K562 (cell line): ENCODE results near the gene SSU72. TPM values are rescaled to one million over a fixed set of nuclear protein-coding genes. Genes with fewer than 3 reads are reported as not detected.
A peak's percentile ranks its signal among the peaks of the same experiment; 100 is the strongest.

Experiments used
- AFF1 ChIP-seq, 2 experiments: fragments of 450-650 bp; IDR thresholded peaks; 2 replicates each; pipeline ENCODE4 v1.6.1; 2018; ENCODE audit warnings: mild to moderate bottlenecking in 2 of 2, low read depth in 1 of 2; ENCODE audit not compliant: partially characterized antibody in 2 of 2
- BCLAF1 ChIP-seq, 2 experiments: fragments of 450-650 bp in 1 of 2; IDR thresholded peaks; 2 replicates each; pipeline ENCODE4 v1.6.1; 2011 to 2017; ENCODE audit warnings: low read depth in 2 of 2, antibody characterized with exemption in 1 of 2, borderline replicate concordance in 1 of 2, low read length in 1 of 2, mild to moderate bottlenecking in 1 of 2, mixed read lengths in 1 of 2; ENCODE audit not compliant: control insufficient read depth in 1 of 2
- CTCF ChIP-seq, 3 experiments: IDR thresholded peaks in 2 of 3; conservative IDR thresholded peaks in 1 of 3; 2 replicates each; pipeline ENCODE4 v1.5.1; 2011 to 2012; ENCODE audit warnings: low read length in 3 of 3, mild to moderate bottlenecking in 3 of 3, control low read depth in 2 of 3, improper control_type of control experiment in 1 of 3, inconsistent platforms in 1 of 3, low read depth in 1 of 3, mixed read lengths in 1 of 3, moderate library complexity in 1 of 3; ENCODE audit not compliant: insufficient read depth in 2 of 3
- DIDO1 ChIP-seq: fragments of 450-650 bp; IDR thresholded peaks from 2 replicates; pipeline ENCODE4 v1.6.1; 2016; ENCODE audit warnings: low read depth, missing biosample characterization, missing genetic modification characterization
- FOXA3 ChIP-seq, 2 experiments: fragments of 450-650 bp in 1 of 2; sonication (generic) in 1 of 2; formaldehyde crosslinking; IDR thresholded peaks in 1 of 2; conservative IDR thresholded peaks in 1 of 2; 2 replicates each; pipeline versions ENCODE4 v1.4.0 to v1.8.0; 2020 to 2022; ENCODE audit warnings: mild to moderate bottlenecking in 2 of 2, missing genetic modification reagents in 1 of 2
- PATZ1 ChIP-seq: fragments of 250-450 bp; sonication (Bioruptor Pico); IDR thresholded peaks from 2 replicates; pipeline ENCODE4 v1.5.0; 2020; ENCODE audit warnings: mild to moderate bottlenecking, borderline replicate concordance
- PHF8 ChIP-seq: fragments of 200-600 bp; sonication (generic); IDR thresholded peaks from 2 replicates; pipeline ENCODE4 v1.6.1; 2012; ENCODE audit warnings: mixed run types, mild to moderate bottlenecking, inconsistent platforms, low read length, moderate library complexity, borderline replicate concordance
- STAT5B ChIP-seq: fragments of 250-450 bp; sonication (Bioruptor Pico); IDR thresholded peaks from 2 replicates; pipeline ENCODE4 v1.8.0; 2021; ENCODE audit warnings: mild to moderate bottlenecking, inconsistent platforms
- ZNF121 ChIP-seq: sonication (generic); formaldehyde crosslinking; conservative IDR thresholded peaks from 2 replicates; pipeline ENCODE4 v1.8.0; 2022; ENCODE audit warnings: missing genetic modification reagents
- ZNF639 ChIP-seq, 2 experiments: fragments of 200-800 bp in 1 of 2; sonication (Bioruptor generic) in 1 of 2; sonication (generic) in 1 of 2; formaldehyde crosslinking in 1 of 2; IDR thresholded peaks in 1 of 2; conservative IDR thresholded peaks in 1 of 2; 2 replicates each; pipeline versions ENCODE4 v1.5.0 to v1.6.1; 2016 to 2020; ENCODE audit warnings: missing compliant biosample characterization in 1 of 2, missing genetic modification characterization in 1 of 2, missing genetic modification reagents in 1 of 2
- polyA plus RNA-seq, 8 experiments: library from polyadenylated mRNA; depleted of rRNA in 4 of 8; stranded (reverse) in 5 of 8; unstranded in 3 of 8; fragments of >200 nt; fragmentation: Nextera tagmentation in 2 of 8; fragmentation: Illumina TruSeq in 1 of 8; extraction: Ambion mirVana in 2 of 8; extraction: Trizol in 1 of 8; gene quantifications; 2 replicates each; pipeline versions ENCODE4 v1.2.1 to v1.2.3, GENCODE V29; 2011 to 2014; ENCODE audit warnings: inconsistent platforms in 1 of 8, missing spikeins in 1 of 8
- total RNA-seq, 7 experiments: library from RNA; depleted of rRNA in 6 of 7; stranded (reverse); fragments of >200 nt in 6 of 7; fragmentation: Illumina TruSeq in 2 of 7; extraction: Trizol in 2 of 7; gene quantifications; 2 replicates each; pipeline versions ENCODE4 v1.2.1 to v1.2.3, GENCODE V29; 2011 to 2021; ENCODE audit warnings: low replicate concordance in 1 of 7

Gene SSU72
- total and polyA plus RNA-seq, 9 of the 15 experiments (the other 6 are each of a cell fraction or from before 2014, with no cell fraction given): 70.8 to 201 (median 94.6) TPM

- TF ChIP-seq AFF1 (IDR thresholded peaks at IDR 0.05; ENCODE audit: low read depth in 1 of 2, partially characterized antibody in 2 of 2) (no peak), PATZ1 (CRISPR knock-in tag) (0 out of 2 replicates have a peak, but pooled peaks have one; percentile 35), ZNF121 (CRISPR knock-in tag) (no peak), FOXA3 (CRISPR knock-in tag; conservative IDR thresholded peaks at IDR 0.05 in 1 of 2, IDR thresholded peaks at IDR 0.05 in 1 of 2) (0 out of 4 replicates have a peak, but pooled peaks of 1 of the 2 experiments have one; percentile 5), STAT5B (CRISPR knock-in tag) (peak; percentile 57; the same call in 1 of the 2 replicates), CTCF (IDR thresholded peaks at IDR 0.05 in 2 of 3, conservative IDR thresholded peaks at IDR 0.05 in 1 of 3; ENCODE audit: insufficient read depth in 2 of 3, low read depth in 1 of 3, low read length in 3 of 3) (no peak), ZNF639 (CRISPR knock-in tag; conservative IDR thresholded peaks at IDR 0.05 in 1 of 2, IDR thresholded peaks at IDR 0.05 in 1 of 2) (peak in 1 of 2 experiments; percentile 94; a peak in 2 of 4 replicates), DIDO1 (tag) (peak; percentile 69; the same call in 1 of the 2 replicates), BCLAF1 (IDR thresholded peaks at IDR 0.05; ENCODE audit: borderline replicate concordance in 1 of 2, control insufficient read depth in 1 of 2, low read depth in 2 of 2, low read length in 1 of 2) (no peak), PHF8 (no peak)
Measured at GRCh38 chr1:1609822-1610485, 35.3 kb upstream of the SSU72 start (continued).
